BE2C (cell line): ENCODE measurements around the gene PLA2G2C.
A peak's percentile ranks its signal among the peaks of the same experiment; 100 is the strongest.

Experiments
- DNase-seq: peaks from one replicate; pipeline ENCODE4 v3.0.0-alpha.2; 2020
- H3K27me3 ChIP-seq: fragments of 250-450 bp; sonication (Bioruptor Pico); 2 replicates; pipeline ENCODE4 v1.5.1; 2020; ENCODE audit warnings: mild to moderate bottlenecking
- H3K36me3 ChIP-seq: fragments of 250-450 bp; sonication (Bioruptor Pico); 2 replicates; pipeline ENCODE4 v1.5.1; 2020; ENCODE audit warnings: mild to moderate bottlenecking
- H3K4me1 ChIP-seq: fragments of 250-450 bp; sonication (Bioruptor Pico); 2 replicates; pipeline ENCODE4 v1.5.1; 2020
- H3K4me3 ChIP-seq: 2 replicates; pipeline ENCODE4 v1.5.1; 2011; ENCODE audit warnings: low read depth, low read length
- H3K9me3 ChIP-seq: fragments of 250-450 bp; sonication (Bioruptor Pico); 2 replicates; pipeline ENCODE4 v1.5.1; 2020
- TF ChIP-seq, protein P1 (sequence below): IDR thresholded peaks from 2 replicates; pipeline ENCODE4 v1.5.1; 2012; ENCODE audit warnings: mild to moderate bottlenecking, low read depth, low read length

The PLA2G2C gene

DNA sequence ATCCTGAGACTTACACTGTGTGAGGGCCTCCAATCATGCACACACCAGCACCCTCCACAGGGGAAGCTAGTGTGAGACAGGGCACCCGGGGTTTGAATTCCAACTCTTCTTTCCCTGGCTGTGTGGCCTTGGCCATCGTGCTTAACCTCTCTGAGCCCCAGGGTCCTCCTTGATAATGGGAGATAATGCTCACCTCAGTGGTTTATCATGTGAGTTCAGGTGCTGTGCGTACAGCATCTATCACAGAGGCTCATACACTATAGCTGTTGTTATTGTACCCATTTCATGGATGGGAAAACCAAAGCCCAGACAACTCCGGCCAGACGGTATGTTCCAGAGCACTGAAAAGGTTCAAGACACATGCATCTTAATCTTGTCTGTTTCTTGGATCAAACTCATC is 16.4 kb downstream of the PLA2G2C start:
- no peaks in the 10 kb centered on the region for H3K9me3 ChIP-seq
- TF ChIP-seq, protein P1, sequence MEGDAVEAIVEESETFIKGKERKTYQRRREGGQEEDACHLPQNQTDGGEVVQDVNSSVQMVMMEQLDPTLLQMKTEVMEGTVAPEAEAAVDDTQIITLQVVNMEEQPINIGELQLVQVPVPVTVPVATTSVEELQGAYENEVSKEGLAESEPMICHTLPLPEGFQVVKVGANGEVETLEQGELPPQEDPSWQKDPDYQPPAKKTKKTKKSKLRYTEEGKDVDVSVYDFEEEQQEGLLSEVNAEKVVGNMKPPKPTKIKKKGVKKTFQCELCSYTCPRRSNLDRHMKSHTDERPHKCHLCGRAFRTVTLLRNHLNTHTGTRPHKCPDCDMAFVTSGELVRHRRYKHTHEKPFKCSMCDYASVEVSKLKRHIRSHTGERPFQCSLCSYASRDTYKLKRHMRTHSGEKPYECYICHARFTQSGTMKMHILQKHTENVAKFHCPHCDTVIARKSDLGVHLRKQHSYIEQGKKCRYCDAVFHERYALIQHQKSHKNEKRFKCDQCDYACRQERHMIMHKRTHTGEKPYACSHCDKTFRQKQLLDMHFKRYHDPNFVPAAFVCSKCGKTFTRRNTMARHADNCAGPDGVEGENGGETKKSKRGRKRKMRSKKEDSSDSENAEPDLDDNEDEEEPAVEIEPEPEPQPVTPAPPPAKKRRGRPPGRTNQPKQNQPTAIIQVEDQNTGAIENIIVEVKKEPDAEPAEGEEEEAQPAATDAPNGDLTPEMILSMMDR = no peak
- DNase-seq = no peak
- no peaks in the 10 kb centered on the region for H3K27me3 ChIP-seq
- H3K36me3 ChIP-seq = no peaks in the 10 kb centered on the region
- no peaks in the 10 kb centered on the region for H3K4me1 ChIP-seq
- H3K4me3 ChIP-seq = no peak overlapping the region

DNA sequence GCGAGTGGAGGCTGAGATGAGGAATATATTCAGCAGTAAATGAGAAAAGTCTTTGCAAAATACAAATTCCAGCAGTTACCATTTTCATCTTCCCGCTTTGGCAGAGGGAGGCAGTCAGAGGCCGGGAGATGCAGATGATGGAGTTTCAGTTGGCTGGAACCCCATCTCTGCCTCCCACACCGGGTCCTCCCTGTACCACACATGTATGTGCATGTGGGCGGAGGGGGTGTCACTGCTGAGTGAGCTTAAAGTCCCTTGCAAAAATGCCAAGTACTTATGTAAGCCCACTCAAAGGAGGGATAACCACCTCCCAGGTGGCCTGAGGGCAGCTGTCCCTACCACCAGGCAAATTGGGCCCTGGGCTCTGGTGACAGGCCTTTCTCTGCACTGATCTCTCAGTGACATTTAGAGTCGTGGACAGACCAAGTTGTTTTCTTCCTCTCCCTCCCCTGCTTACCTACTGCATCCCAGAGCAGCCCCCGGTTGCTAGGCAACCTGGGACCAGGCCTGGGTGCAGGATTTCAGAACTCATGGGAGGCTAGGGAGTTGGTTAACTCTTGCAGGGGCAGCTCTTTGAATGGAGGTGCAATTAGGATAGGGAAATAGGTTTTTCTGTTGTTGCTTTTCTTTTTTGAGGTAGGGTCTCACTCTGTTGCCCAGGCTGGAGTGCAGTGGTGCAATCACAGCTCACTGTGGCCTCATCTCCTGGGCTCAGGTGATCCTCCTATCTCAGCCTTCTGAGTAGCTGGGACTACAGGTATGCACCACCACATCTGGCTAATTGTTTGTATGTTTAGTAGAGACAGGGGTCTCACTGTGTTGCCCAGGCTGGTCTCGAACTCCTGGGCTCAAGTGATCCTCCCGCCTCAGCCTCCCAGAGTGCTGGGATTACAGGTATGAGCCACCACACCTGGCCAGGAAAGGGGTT is 17.5 kb downstream of the PLA2G2C start:
- H3K9me3 ChIP-seq = no peaks in the 10 kb centered on the region
- no peak overlapping the region for H3K4me3 ChIP-seq
- TF ChIP-seq, protein P1 = no peak
- H3K27me3 ChIP-seq = no peaks in the 10 kb centered on the region
- no peaks in the 10 kb centered on the region for H3K36me3 ChIP-seq
- no peak for DNase-seq
- H3K4me1 ChIP-seq = no peaks in the 10 kb centered on the region

DNA sequence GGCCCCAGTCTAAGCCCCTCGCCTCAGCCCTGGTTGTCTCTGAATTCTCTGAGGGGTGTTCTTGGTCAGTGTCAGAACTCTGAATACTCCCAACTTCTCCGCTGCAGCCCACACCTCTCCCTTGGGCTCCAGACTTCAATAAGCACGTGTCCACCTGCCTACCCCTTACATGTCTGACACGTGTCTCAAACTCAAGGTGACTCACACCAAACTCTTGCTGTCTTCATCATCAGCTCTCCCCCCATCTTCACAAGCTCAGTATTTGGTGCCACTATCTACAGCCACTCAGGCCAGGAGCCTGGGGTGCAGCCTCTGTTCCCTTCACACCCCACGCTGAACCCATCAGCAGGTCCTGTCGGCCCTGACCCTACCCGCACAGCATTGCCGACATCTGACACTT is 19.2 kb downstream of the PLA2G2C start:
- no peak overlapping the region for H3K4me3 ChIP-seq
- no peaks in the 10 kb centered on the region for H3K9me3 ChIP-seq
- TF ChIP-seq, protein P1 = no peak
- no peaks in the 10 kb centered on the region for H3K27me3 ChIP-seq
- no peaks in the 10 kb centered on the region for H3K4me1 ChIP-seq
- no peak for DNase-seq
- no peaks in the 10 kb centered on the region for H3K36me3 ChIP-seq

DNA sequence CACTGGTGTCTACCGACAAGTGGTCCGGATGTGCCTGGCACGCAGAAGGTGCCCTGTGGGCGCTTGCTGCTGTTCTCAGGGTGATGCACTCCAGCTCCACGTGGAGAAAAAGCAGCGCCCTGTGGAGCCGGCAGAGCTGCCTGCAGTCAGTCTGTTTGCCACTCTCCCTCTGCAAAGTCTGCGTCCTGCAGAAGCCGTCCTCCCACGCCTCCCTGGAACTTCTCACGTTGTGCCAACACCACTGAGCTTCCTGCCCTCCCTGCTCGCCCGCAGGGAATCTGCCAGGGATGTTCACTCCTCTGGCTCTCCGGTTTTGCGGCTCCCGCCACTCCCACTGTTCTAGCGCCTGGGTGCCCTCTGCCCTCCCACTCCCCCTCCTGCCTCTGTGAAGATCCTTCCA is 20.3 kb downstream of the PLA2G2C start:
- no peak for DNase-seq
- TF ChIP-seq, protein P1 = no peak
- Histone ChIP-seq H3K36me3 (no peaks in the 10 kb centered on the region), H3K4me1 (no peaks in the 10 kb centered on the region), H3K4me3 (no peak overlapping the region), H3K27me3 (no peaks in the 10 kb centered on the region), H3K9me3 (no peaks in the 10 kb centered on the region)

DNA sequence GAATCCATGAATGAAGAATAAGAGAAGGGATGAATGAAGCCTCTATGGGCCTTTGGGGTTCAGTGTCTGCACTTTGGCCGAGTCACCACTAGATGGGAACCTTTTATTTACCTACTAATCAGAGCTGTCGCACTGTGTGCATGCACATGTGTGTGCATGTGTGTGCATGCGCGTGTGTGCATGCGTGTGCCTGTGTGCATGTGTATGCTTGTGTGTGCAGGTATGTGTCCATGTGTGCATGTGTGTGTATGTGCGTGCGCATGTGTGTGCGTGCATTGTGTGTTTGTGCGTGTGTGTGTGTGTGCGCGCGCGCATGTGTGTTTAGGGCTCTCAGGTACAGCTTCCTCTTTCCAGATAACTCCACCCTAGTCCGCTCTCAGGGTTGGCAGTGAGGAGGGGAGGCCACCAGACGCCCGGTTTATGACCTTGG is 20.8 kb downstream of the PLA2G2C start:
- H3K4me1 ChIP-seq = no peaks in the 10 kb centered on the region
- no peaks in the 10 kb centered on the region for H3K36me3 ChIP-seq
- H3K27me3 ChIP-seq = no peaks in the 10 kb centered on the region
- H3K9me3 ChIP-seq = no peaks in the 10 kb centered on the region
- DNase-seq = no peak
- H3K4me3 ChIP-seq = no peak overlapping the region
- TF ChIP-seq, protein P1 = peak; percentile 51

DNA sequence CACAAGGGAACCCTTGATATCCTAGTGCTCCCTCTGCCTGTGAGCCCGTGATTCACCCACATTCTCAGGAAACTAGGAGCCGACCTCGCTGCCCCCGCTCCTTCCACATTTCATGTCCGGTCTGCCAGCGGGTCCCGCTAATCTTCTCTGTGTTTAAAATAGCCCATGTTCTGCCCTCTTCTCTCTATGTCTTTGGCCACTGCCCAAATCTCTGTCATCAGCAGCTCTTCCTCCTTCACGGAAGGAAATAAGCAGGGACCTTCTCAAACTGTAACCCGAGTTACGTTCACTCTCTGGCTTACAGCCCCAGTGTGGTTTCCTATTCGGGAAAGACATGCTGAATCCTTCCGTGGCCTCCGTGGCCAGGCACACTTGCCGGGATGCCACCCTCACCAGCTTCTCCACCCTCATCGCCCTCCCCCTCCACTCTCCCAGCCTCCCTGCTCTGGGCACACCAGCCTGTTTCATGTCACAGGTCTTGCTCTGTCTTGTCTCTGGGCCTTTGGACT is 21.6 kb downstream of the PLA2G2C start:
- Histone ChIP-seq H3K9me3 (no peaks in the 10 kb centered on the region), H3K27me3 (no peaks in the 10 kb centered on the region), H3K4me1 (no peaks in the 10 kb centered on the region), H3K36me3 (no peaks in the 10 kb centered on the region), H3K4me3 (no peak overlapping the region)
- DNase-seq = no peak
- TF ChIP-seq, protein P1 = no peak
